MCF 10A (cell line): Measurements from ENCODE around the gene PI4KA. TPM values are rescaled to one million over a fixed set of nuclear protein-coding genes. Genes with fewer than 3 reads are reported as not detected.

Source experiments
- BruUV-seq: library from RNA; stranded (reverse); fragments of 400-500 nt; replicated peaks from 2 replicates; lab custom pipeline; 2021; lab: Mats Ljungman, UMichigan
- CTCF ChIA-PET: fragments of 300-600 bp; sonication (Branson Sonifier 250); formaldehyde crosslinking; extraction: SDS; loops from one replicate; lab custom pipeline; 2021; ENCODE audit warnings: antibody characterized with exemption, inconsistent platforms; lab: Yijun Ruan, JAX
- POLR2A ChIA-PET: fragments of 300-600, 350-650 bp; sonication (Branson Sonifier 250); formaldehyde crosslinking; extraction: SDS; loops from one replicate; lab custom pipeline; 2020; ENCODE audit warnings: antibody characterized with exemption, inconsistent platforms; lab: Yijun Ruan, JAX
- DNase-seq: peaks from one replicate; pipeline ENCODE4 v3.0.0-alpha.2; 2018; ENCODE audit not compliant: unreplicated experiment
- H3K27ac Mint-ChIP-seq: one replicate; pipeline ENCODE4 v1.8.0; 2022; ENCODE audit warnings: mild to moderate bottlenecking, low read depth, mixed read lengths; ENCODE audit not compliant: unreplicated experiment
- H3K27me3 Mint-ChIP-seq: one replicate; pipeline ENCODE4 v1.8.0; 2022; ENCODE audit warnings: mixed read lengths; ENCODE audit not compliant: insufficient read depth, unreplicated experiment
- H3K36me3 Mint-ChIP-seq: one replicate; pipeline ENCODE4 v1.8.0; 2022; ENCODE audit warnings: mild to moderate bottlenecking, moderate library complexity, mixed read lengths; ENCODE audit not compliant: insufficient read depth, unreplicated experiment
- H3K4me1 Mint-ChIP-seq: one replicate; pipeline ENCODE4 v1.8.0; 2022; ENCODE audit warnings: mixed read lengths; ENCODE audit not compliant: insufficient read depth, unreplicated experiment
- H3K4me3 Mint-ChIP-seq: one replicate; pipeline ENCODE4 v1.8.0; 2022; ENCODE audit warnings: mild to moderate bottlenecking, moderate library complexity, mixed read lengths; ENCODE audit not compliant: unreplicated experiment
- H3K9me3 Mint-ChIP-seq: one replicate; pipeline ENCODE4 v1.8.0; 2022; ENCODE audit warnings: mixed read lengths; ENCODE audit not compliant: unreplicated experiment
- intact Hi-C: fragments of 100-400 bp; cut with micrococcal nuclease; formaldehyde crosslinking; loops from 2 replicates; pipeline ENCODE4 v1.14.1; 2022
- total RNA-seq: library from RNA; stranded (reverse); gene quantifications from 2 replicates; pipeline ENCODE4 v1.2.3, GENCODE V29; 2022
- TF ChIP-seq, protein P1 (sequence below): fragments of 200-600 bp; IDR thresholded peaks from one replicate; pipeline ENCODE4 v1.8.0; 2022; ENCODE audit warnings: antibody characterized with exemption, mild to moderate bottlenecking; ENCODE audit not compliant: unreplicated experiment

Gene PI4KA
- total RNA-seq, 1 experiment from 2014 or later: 39.0 TPM

DNA sequence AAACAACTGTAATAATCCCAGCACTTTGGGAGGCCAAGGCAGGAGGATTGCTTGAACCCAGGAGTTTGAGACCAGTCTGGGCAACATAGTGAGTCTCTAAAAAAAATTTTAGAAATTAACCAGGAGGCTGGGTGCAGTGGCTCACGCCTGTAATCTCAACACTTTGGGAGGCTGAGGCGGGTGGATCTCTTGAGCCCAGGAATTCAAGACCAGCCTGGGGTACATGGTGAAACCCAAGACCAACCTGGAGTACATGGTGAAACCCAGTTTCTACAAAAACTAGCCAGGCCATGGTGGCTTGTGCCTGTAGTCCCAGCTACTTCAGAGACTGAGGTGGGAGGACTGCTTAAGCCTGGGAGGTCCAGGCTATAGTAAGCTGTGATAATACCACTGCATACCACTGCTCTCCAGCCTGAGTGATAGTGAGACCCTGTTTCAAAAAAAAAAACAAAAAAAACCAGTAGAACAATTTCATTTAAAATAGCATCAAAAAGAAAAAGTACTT, 11.2 kb downstream of the PI4KA start:
- Mint-ChIP-seq H3K27me3 (no peaks in the 10 kb centered on the region), H3K4me1 (peaks cover 5% of the 10 kb centered on the region), H3K9me3 (no peaks in the 10 kb centered on the region), H3K36me3 (no peaks in the 10 kb centered on the region), H3K27ac (no peak overlapping the region), H3K4me3 (no peak overlapping the region)
- DNase-seq: no peak
- TF ChIP-seq, protein P1, sequence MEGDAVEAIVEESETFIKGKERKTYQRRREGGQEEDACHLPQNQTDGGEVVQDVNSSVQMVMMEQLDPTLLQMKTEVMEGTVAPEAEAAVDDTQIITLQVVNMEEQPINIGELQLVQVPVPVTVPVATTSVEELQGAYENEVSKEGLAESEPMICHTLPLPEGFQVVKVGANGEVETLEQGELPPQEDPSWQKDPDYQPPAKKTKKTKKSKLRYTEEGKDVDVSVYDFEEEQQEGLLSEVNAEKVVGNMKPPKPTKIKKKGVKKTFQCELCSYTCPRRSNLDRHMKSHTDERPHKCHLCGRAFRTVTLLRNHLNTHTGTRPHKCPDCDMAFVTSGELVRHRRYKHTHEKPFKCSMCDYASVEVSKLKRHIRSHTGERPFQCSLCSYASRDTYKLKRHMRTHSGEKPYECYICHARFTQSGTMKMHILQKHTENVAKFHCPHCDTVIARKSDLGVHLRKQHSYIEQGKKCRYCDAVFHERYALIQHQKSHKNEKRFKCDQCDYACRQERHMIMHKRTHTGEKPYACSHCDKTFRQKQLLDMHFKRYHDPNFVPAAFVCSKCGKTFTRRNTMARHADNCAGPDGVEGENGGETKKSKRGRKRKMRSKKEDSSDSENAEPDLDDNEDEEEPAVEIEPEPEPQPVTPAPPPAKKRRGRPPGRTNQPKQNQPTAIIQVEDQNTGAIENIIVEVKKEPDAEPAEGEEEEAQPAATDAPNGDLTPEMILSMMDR: no peak
- CTCF ChIA-PET: interaction anchor here (0.6 kb wide), 1 partner anchor 10 kb away, joined by 4 read pairs; no protein-coding TSS in a partner anchor
- no TSS peak for BruUV-seq
- intact Hi-C loops: no loop called here
- POLR2A ChIA-PET: no interaction called here

DNA sequence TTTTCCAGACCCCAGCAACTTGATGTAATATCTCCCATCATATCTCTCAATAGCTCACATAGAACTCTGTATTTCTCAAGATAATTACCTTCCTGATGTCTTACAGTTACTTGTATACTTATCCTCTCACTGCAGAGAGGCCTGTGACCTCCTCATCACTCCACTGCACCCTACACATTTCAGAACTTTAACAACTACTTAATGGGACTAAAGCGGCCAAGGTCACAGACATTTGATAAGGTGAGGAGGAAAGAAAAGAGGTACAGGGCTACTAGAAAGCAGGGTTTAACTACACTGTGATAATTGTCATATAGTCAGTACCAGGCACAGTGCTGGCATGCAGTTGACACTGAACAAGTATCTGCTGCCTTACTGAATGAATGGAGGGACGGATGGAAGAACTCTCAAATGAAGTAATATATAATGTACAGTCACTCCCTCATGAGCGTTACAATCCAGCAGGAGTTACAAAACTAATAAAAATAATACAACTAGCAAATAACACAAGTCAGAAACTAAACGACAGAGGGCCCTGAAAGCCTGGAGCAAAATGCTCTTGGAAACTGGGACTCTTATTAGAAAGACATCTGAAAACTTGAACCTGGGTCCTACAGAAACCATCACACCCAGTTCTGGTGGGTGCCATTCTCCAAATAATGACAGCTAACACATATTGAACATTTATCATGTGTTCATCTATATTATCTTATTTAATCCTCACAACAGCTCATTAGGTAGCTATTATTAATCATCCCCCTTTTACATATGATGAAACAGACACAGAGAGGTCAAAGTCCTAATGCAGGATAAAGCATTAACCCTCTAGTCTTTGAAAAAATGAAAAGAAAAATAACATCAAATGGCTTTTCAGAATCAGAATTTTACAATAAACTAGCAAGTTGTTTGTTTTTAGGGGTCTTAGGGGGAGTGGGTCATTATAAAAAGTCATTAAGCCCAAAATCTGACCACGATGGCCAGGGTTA, 14.3 kb downstream of the PI4KA start:
- ChIA-PET POLR2A (interaction anchor here (1.1 kb wide), 1 partner anchor 33 kb away, joined by 3 read pairs; no protein-coding TSS in a partner anchor), CTCF (interaction anchor here (0.6 kb wide), 1 partner anchor 32 kb away, joined by 3 read pairs; no protein-coding TSS in a partner anchor)
- no peaks in the 10 kb centered on the region for H3K36me3 Mint-ChIP-seq
- DNase-seq: no peak
- no TSS peak for BruUV-seq
- H3K4me1 Mint-ChIP-seq: peaks cover 6% of the 10 kb centered on the region
- no peak overlapping the region for H3K27ac Mint-ChIP-seq
- no peak overlapping the region for H3K4me3 Mint-ChIP-seq
- TF ChIP-seq, protein P1: no peak
- no peaks in the 10 kb centered on the region for H3K9me3 Mint-ChIP-seq
- intact Hi-C loops: no loop called here
- no peaks in the 10 kb centered on the region for H3K27me3 Mint-ChIP-seq

DNA sequence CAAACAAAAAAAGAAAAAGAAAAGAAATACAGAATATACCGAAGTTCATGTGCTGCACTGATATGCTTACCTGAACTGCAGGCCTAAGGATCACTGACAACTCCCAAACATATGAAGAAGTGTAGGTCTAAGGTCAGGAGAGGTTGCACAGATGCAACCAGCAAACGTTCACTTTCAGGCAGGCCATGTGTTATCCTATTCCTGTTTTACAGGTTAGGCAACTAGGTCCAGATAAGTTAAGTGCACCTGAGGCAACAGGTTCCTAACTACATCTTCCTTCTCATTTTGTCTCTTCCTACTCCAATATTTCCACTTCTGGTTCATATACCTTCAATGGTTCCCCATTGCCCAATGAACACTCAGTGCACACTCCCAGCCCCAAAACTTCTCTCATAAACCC, 15.1 kb downstream of the PI4KA start:
- no peak for DNase-seq
- H3K27ac Mint-ChIP-seq: no peak overlapping the region

More for the DNA sequence above, 15.1 kb downstream of the PI4KA start:
- Mint-ChIP-seq H3K27me3 (no peaks in the 10 kb centered on the region), H3K9me3 (no peaks in the 10 kb centered on the region), H3K36me3 (no peaks in the 10 kb centered on the region), H3K4me1 (peaks cover 6% of the 10 kb centered on the region), H3K4me3 (no peak overlapping the region)
- BruUV-seq: no TSS peak
- POLR2A ChIA-PET: no interaction called here
- intact Hi-C loops: no loop called here
- CTCF ChIA-PET: no interaction called here
- TF ChIP-seq, protein P1: no peak
